HCT116 (cell line): ENCODE results near the gene TBX5.

Experiments
- EZH2 ChIP-seq: fragments of 200-600 bp; sonication (generic); IDR thresholded peaks from 2 replicates; pipeline ENCODE4 v1.6.1; 2017; ENCODE audit warnings: antibody characterized with exemption, mixed run types
- EZH2phosphoT487 ChIP-seq: fragments of 200-600 bp; IDR thresholded peaks from 2 replicates; pipeline ENCODE4 v1.6.1; 2018; ENCODE audit warnings: antibody characterized with exemption, borderline replicate concordance
- JUND ChIP-seq: IDR thresholded peaks from 2 replicates; pipeline ENCODE4 v1.6.1; 2012
- POLR2A ChIP-seq: IDR thresholded peaks from 2 replicates; pipeline ENCODE4 v1.7.0; 2011; ENCODE audit warnings: borderline replicate concordance; ENCODE audit not compliant: insufficient read depth, insufficient read length; ENCODE audit errors: extremely low read depth
- POLR2AphosphoS5 ChIP-seq: IDR thresholded peaks from 2 replicates; pipeline ENCODE4 v1.6.1; 2011; ENCODE audit warnings: mild to moderate bottlenecking, low read depth, low read length, moderate library complexity
- TF ChIP-seq, protein P1 (sequence below), 3 experiments: fragments of 200-600 bp in 1 of 3; sonication (generic) in 1 of 3; IDR thresholded peaks in 2 of 3; conservative IDR thresholded peaks in 1 of 3; 2 replicates each; pipeline ENCODE4 v1.5.1; 2012 to 2017; ENCODE audit warnings: low read depth in 2 of 3, low read length in 2 of 3, antibody characterized with exemption in 1 of 3, borderline replicate concordance in 1 of 3, control low read depth in 1 of 3, mild to moderate bottlenecking in 1 of 3, mixed read lengths in 1 of 3, mixed run types in 1 of 3, moderate library complexity in 1 of 3; ENCODE audit not compliant: insufficient read depth in 1 of 3
- TF ChIP-seq, protein P2 (sequence below): IDR thresholded peaks from 2 replicates; pipeline ENCODE4 v1.6.1; 2012; ENCODE audit warnings: low read depth

DNA sequence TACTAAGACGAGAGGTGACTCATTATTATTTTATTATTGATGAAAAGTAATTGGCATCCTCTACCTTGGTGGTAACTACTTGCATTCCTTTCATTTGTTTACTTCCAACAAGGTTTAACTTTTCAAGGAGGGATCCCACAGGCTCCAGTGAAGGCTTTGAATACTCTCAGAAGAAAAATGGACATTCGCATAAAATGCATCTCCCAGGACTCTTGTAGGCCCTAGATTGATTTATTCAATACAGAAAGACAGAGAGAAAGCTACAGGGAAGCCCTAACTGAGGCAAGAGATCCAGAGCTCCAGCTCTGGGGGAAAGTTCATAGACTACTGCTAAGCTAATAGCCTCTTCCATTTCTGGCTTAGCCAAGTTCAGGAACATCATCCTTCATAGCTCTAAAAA, 87.0 kb downstream of the TBX5 start:
- TF ChIP-seq JUND: no peak
- TF ChIP-seq, protein P1, sequence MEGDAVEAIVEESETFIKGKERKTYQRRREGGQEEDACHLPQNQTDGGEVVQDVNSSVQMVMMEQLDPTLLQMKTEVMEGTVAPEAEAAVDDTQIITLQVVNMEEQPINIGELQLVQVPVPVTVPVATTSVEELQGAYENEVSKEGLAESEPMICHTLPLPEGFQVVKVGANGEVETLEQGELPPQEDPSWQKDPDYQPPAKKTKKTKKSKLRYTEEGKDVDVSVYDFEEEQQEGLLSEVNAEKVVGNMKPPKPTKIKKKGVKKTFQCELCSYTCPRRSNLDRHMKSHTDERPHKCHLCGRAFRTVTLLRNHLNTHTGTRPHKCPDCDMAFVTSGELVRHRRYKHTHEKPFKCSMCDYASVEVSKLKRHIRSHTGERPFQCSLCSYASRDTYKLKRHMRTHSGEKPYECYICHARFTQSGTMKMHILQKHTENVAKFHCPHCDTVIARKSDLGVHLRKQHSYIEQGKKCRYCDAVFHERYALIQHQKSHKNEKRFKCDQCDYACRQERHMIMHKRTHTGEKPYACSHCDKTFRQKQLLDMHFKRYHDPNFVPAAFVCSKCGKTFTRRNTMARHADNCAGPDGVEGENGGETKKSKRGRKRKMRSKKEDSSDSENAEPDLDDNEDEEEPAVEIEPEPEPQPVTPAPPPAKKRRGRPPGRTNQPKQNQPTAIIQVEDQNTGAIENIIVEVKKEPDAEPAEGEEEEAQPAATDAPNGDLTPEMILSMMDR (IDR thresholded peaks at IDR 0.05 in 2 of 3, conservative IDR thresholded peaks at IDR 0.05 in 1 of 3; ENCODE audit: borderline replicate concordance in 1 of 3, insufficient read depth in 1 of 3, low read depth in 2 of 3, low read length in 2 of 3): no peak
- no peak for TF ChIP-seq EZH2phosphoT487
- TF ChIP-seq, protein P2, sequence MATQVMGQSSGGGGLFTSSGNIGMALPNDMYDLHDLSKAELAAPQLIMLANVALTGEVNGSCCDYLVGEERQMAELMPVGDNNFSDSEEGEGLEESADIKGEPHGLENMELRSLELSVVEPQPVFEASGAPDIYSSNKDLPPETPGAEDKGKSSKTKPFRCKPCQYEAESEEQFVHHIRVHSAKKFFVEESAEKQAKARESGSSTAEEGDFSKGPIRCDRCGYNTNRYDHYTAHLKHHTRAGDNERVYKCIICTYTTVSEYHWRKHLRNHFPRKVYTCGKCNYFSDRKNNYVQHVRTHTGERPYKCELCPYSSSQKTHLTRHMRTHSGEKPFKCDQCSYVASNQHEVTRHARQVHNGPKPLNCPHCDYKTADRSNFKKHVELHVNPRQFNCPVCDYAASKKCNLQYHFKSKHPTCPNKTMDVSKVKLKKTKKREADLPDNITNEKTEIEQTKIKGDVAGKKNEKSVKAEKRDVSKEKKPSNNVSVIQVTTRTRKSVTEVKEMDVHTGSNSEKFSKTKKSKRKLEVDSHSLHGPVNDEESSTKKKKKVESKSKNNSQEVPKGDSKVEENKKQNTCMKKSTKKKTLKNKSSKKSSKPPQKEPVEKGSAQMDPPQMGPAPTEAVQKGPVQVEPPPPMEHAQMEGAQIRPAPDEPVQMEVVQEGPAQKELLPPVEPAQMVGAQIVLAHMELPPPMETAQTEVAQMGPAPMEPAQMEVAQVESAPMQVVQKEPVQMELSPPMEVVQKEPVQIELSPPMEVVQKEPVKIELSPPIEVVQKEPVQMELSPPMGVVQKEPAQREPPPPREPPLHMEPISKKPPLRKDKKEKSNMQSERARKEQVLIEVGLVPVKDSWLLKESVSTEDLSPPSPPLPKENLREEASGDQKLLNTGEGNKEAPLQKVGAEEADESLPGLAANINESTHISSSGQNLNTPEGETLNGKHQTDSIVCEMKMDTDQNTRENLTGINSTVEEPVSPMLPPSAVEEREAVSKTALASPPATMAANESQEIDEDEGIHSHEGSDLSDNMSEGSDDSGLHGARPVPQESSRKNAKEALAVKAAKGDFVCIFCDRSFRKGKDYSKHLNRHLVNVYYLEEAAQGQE: no peak
- no peak for TF ChIP-seq EZH2
- no peak for TF ChIP-seq POLR2A
- no peak for TF ChIP-seq POLR2AphosphoS5
